SK-N-MC (cell line): Measurements from ENCODE around the gene LRRC4B.

Experiments used
- DNase-seq: peaks from one replicate; pipeline ENCODE4 v3.0.0-alpha.2; 2011; ENCODE audit warnings: low read depth, low spot score
- H3K27ac ChIP-seq: fragments of 200-600 bp; sonication (generic); 2 replicates; pipeline ENCODE4 v1.5.1; 2016; ENCODE audit warnings: mixed run types
- H3K36me3 ChIP-seq: fragments of 200-600 bp; sonication (generic); 2 replicates; pipeline ENCODE4 v1.6.1; 2017; ENCODE audit warnings: antibody characterized with exemption, low read length, mixed read lengths; ENCODE audit not compliant: insufficient read depth
- H3K4me3 ChIP-seq: fragments of 200-600 bp; sonication (generic); 2 replicates; pipeline ENCODE4 v1.5.1; 2016
- H3K9ac ChIP-seq: fragments of 200-600 bp; sonication (generic); 2 replicates; pipeline ENCODE4 v1.8.0; 2017; ENCODE audit warnings: mixed run types, mixed read lengths; ENCODE audit not compliant: insufficient read length
- H3K9me3 ChIP-seq: fragments of 200-600 bp; sonication (generic); 2 replicates; pipeline ENCODE4 v1.6.1; 2017; ENCODE audit warnings: low read depth, mild to moderate bottlenecking, antibody characterized with exemption, low read length, moderate library complexity, mixed read lengths
- EZH2 ChIP-seq: fragments of 200-600 bp; sonication (generic); IDR thresholded peaks from one replicate; pipeline ENCODE4 v1.6.1; 2017; ENCODE audit warnings: antibody characterized with exemption
- FOXP2 ChIP-seq: optimal IDR thresholded peaks from 2 replicates; pipeline ENCODE3; 2011; ENCODE audit warnings: mild to moderate bottlenecking, moderate library complexity; ENCODE audit not compliant: insufficient read depth; ENCODE audit errors: extremely low read length, control extremely low read depth
- POLR2AphosphoS5 ChIP-seq: IDR thresholded peaks from 2 replicates; pipeline ENCODE4 v1.6.1; 2012; ENCODE audit warnings: mild to moderate bottlenecking, low read depth, low read length, borderline replicate concordance

Gene LRRC4B

DNA sequence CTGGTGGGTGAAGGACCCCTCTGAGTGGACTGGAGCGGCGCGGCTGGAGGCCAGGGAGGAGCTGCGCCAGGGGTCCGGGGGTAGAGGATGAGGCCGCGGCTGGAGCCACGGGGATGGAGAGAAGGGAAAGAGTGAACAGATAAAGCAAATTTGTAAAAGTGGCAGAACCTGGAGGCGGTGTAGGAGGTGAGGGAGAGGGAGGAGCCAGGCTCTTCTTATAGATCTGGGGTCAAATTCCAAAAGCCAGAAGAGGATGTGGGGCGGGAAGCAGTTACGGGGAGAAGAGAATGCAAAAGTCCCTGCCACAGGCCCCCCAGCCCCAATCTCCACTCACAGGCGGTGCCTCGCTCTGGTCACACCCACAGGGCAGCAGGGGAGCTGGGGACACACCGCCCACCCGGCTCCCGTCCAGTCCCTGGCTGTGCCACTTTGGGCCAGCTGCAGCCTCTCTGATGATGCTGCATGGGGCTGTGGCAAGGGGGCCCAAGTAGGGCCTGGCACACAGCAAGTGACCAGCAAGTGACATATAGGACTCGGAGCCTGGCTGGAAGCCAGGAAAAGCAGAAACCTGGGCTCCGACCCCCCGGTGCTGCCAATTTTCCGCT is 11.1 kb downstream of the LRRC4B start:
- Histone ChIP-seq H3K9me3 (no peaks in the 10 kb centered on the region), H3K9ac (peak overlapping the region; percentile 45), H3K4me3 (peak overlapping the region; percentile 85), H3K27ac (no peak overlapping the region), H3K36me3 (no peaks in the 10 kb centered on the region)
- TF ChIP-seq EZH2 (no peak), FOXP2 (no peak), POLR2AphosphoS5 (no peak)
- no peak for DNase-seq

DNA sequence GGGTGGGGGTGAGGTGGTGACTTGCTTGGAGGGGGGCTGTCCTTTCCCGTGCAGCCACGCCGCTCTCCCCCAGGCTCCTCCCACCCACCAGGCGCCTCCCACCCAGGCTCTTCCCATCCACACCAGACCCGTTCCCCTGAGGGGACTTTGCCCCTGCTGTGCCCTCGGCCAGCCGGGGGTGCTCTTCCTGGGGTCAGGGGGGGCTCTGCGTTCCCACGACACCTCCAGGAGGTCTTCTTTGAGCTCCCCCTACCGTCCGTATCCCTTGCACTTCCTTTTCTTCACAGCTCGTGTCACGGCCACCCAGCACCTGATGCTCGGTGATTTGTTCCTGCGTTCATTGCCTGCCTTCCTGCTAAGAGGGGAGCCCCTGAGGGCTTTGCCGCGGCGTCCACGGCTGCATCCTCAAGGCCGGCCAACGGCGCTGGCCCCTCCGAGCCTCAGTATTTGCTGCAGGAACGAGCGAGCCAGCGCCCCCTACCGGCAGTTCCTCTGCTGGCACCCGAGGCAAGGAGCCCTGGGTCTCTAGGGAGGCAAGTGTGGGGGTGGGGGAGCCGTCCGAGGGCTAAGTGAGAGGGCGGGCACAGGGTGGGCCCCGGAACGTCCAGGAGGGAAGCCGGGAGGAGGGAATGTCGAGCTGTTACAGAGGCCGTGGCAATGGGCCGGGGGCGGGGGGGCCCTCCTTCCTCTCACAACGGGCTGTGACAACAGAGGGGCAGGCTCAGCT is 11.8 kb downstream of the LRRC4B start:
- peak overlapping the region; percentile 45 for H3K9ac ChIP-seq
- no peak overlapping the region for H3K27ac ChIP-seq
- no peak for DNase-seq

DNA sequence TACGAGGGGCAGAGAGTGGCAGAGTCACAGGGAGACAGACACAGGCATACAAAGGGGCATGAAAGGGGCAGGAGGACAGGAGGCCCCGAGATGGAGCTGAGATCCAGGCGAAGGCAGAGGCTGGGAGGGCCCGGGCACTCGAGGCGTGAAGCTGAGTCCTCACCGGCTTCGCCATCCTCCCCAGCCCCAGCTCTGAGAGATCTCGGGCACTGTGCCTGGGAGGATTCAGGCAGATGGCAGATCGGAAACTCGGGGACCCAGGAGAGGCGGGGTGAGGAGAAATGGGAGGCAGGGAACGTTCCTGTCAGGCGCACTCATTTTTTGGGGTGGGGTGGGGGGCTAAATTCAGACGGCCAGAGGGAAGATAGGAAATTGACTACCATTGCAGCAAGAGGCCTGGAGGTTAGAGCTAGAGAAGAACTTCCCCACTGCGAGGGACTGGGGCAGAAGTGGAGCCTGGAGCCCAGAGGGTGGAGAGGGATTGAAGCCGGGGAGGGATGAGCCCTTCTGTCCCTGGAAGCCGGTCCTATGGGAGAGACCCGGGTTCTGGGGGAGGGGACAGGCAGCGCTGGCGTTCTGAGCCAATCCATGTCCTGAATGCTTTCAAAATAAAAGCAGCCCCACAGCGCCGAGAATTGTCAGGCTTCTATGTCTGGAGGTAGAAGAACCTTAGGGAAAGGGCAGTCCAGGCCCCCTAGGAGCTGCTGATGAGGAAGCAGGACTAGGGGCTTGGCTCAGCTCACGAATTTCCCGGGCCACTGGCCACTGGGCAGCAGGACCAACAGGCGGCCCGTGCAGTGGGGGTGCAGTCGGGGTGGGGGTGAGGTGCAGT is 12.6 kb downstream of the LRRC4B start:
- H3K9ac ChIP-seq = no peak overlapping the region

More for the DNA sequence above, 11.8 kb downstream of the LRRC4B start:
- peak overlapping the region; percentile 85 for H3K4me3 ChIP-seq
- H3K9me3 ChIP-seq = no peaks in the 10 kb centered on the region
- TF ChIP-seq FOXP2 (no peak), POLR2AphosphoS5 (no peak), EZH2 (no peak)
- no peaks in the 10 kb centered on the region for H3K36me3 ChIP-seq

DNA sequence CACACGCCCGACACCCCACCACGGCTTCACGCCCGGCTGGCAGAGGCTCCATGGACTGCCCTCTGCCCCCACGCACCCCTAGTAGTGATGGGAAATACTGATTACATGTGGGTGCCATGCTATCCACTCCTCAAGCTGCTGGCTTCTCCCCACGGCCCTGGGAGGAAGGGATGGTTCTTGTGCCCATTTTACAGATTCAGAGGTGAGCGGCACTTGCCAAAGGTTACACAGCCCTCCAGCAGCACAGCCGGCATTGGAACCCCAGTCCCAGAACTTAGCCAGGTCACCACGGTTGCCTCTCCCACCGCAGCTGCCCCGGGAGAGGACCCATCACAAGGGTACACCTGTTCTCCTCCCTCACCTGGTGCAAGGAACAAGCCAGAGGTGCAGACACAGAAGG is 13.2 kb downstream of the LRRC4B start:
- no peaks in the 10 kb centered on the region for H3K36me3 ChIP-seq
- no peak overlapping the region for H3K27ac ChIP-seq
- no peak overlapping the region for H3K9ac ChIP-seq
- TF ChIP-seq POLR2AphosphoS5 (no peak), EZH2 (no peak), FOXP2 (no peak)
- DNase-seq = no peak
- H3K4me3 ChIP-seq = no peak overlapping the region
- no peaks in the 10 kb centered on the region for H3K9me3 ChIP-seq

More for the DNA sequence above, 12.6 kb downstream of the LRRC4B start:
- Histone ChIP-seq H3K4me3 (peak overlapping the region; percentile 85), H3K9me3 (no peaks in the 10 kb centered on the region), H3K27ac (no peak overlapping the region), H3K36me3 (no peaks in the 10 kb centered on the region)
- no peak for DNase-seq
- TF ChIP-seq FOXP2 (no peak), POLR2AphosphoS5 (no peak), EZH2 (no peak)

DNA sequence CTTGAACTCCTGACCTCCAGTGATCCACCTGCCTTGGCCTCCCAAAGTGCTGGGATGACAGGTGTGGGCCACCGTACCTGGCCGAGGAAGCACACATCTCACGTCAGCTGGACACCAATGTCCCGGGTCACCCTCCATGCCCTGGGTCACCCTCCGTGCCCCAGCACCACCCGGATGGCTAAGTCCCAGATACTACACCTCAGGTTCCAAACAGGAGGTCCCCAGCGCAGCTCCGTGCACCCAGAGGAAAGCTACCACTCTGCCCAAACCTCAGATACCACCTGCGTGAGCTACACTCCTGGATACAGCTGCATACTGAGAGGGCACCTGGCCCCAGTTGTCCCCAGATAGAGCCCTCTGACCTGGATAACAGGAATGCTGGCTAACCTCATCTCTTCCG is 14.0 kb downstream of the LRRC4B start:
- DNase-seq = no peak
- no peak overlapping the region for H3K4me3 ChIP-seq
- H3K36me3 ChIP-seq = no peaks in the 10 kb centered on the region
- no peaks in the 10 kb centered on the region for H3K9me3 ChIP-seq
- H3K27ac ChIP-seq = no peak overlapping the region
- TF ChIP-seq POLR2AphosphoS5 (no peak), EZH2 (no peak), FOXP2 (no peak)
- H3K9ac ChIP-seq = no peak overlapping the region

DNA sequence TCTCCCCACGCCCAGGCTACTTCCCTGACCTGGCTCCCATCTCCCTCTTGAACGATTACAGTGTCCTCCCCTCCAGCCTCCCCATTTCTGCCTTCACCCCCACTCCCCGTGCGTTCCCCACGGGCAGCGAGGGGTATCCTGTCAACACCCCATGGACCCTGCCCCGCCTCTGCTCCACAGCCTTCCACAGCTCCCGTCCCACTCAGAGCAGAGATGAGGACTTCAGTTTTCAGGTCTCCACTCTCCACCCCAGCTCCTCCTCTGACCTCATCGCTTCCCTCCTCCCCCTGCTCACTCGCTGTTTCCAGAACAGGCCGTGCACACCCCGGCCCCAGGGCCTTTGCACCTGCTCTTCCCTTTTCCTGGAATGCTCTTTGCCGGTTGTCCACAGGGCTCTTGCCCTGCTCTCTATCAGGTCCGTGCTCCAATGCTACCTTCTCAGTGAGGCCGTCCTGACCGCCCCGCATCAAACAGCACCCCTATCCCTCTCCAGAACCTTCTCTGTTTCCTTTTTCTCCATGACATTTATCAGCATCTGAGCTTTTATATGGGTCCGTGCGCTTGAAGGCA is 15.0 kb downstream of the LRRC4B start:
- no peak for TF ChIP-seq FOXP2
- H3K4me3 ChIP-seq = no peak overlapping the region
- H3K27ac ChIP-seq = no peak overlapping the region
- H3K9ac ChIP-seq = no peak overlapping the region
- DNase-seq = no peak
- no peaks in the 10 kb centered on the region for H3K9me3 ChIP-seq
- H3K36me3 ChIP-seq = no peaks in the 10 kb centered on the region; the same call in 1 of the 2 replicates

DNA sequence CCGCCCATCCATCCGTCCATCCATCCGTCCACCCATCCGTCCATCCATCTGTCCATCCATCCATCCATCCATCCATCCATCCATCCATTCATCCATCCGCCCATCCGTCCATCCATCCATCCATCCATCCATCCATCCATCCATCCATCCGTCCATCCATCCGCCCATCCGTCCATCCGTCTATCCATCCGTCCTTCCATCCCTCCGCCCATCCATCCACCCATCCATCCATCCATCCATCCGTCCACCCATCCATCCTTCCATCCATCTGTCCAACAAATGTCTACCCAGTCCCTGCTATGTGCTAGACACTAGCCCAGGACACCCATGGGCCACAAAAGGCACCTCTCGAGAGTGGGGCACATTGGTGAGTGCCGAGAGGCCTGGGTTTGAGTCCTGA is 15.7 kb downstream of the LRRC4B start:
- no peaks in the 10 kb centered on the region; the same call in 1 of the 2 replicates for H3K36me3 ChIP-seq
- no peak for DNase-seq
- H3K4me3 ChIP-seq = no peak overlapping the region
- no peaks in the 10 kb centered on the region for H3K9me3 ChIP-seq
- no peak overlapping the region for H3K9ac ChIP-seq
- TF ChIP-seq FOXP2 (no peak), POLR2AphosphoS5 (no peak), EZH2 (no peak)
- H3K27ac ChIP-seq = no peak overlapping the region

DNA sequence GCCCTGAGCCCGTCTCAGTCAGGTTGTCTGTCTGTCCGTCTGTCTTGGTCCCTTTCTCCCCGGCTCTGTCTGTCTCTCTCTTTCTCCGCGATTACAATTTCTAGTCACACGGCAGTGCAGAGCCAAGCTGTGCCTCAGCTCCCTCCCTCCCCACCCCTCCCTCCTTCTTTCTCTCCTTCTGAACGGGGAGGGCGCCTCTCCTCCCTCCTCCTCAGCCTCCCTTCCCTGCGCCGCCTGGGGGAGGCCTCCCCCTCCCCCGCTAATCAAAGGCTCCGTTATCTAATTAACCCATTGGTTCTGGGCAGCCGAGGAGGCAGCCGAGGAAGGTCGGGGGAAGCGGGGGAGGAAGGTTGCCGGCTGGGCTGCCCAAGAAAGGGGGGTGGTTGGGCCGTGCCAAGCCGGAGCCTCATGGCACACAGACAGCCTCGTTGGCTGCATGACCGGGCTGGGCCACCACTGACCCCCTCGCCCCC is 16.5 kb downstream of the LRRC4B start:
- TF ChIP-seq POLR2AphosphoS5 (no peak), EZH2 (no peak), FOXP2 (no peak)
- Histone ChIP-seq H3K36me3 (peaks cover 5% of the 10 kb centered on the region; the same call in 1 of the 2 replicates), H3K4me3 (no peak overlapping the region), H3K9me3 (no peaks in the 10 kb centered on the region), H3K27ac (no peak overlapping the region), H3K9ac (no peak overlapping the region)
- no peak for DNase-seq
